ENCODE results near the gene SPAG6.

The SPAG6 gene

DNA sequence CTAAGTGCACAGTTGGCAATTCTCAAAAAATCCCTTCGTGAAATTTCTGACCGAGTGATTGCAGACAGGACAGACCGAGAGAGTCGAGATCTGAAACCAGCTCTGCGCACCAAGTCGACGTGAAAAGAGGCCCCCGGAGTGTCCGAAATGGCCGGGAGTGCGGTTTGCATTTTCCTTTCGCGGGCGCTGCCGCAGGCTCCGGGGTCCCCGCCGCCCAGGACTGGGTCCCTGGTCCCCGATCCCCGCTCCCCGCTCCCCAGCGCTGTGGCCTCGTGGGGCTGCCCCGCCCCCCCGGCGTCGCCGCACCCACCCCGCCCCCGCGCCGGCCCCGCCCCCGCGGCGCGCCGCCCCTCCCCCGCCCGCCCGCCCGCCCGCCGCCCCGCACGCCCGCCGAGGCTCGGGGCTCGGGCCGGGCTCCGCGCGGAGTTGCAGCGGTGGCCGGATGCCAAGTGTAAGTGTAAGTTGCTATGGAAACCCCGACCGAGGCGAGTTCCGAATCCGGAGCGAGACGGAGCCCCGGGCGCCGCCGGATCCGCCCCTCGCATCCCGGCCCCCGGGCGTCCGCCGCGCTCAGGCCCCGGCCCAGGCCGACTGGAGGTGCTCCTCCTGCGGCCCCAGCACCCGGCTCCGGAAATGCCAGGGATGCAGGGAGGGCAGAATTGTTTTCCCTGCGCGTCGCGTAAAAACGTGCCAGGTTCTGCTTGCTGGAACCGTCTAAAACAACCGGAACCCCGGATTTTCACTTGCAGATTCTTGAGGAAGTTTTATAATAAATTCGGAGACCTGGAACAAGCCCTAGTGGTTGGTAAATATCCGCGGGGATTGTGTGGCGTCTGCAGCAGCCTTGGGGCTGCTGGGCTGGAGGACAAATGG is 19.8 kb upstream of the SPAG6 start:
- H3K4me3 ChIP-seq (ENCODE audit: low read depth, low read length), result peak overlapping the region; percentile 58
- no peaks in the 10 kb centered on the region for H3K9me3 ChIP-seq (ENCODE audit: control insufficient read depth, insufficient read depth, low read depth, low read length)
- H3K27ac ChIP-seq (ENCODE audit: extremely low read depth, low read depth, low read length), result peak overlapping the region; percentile 70
- ChIA-PET CTCF (interaction anchor here (0.5 to 1.2 kb wide), 5 partner anchors 24 to 416 kb away, joined by 3 to 4 read pairs (median 3); no protein-coding TSS in a partner anchor), POLR2A (interaction anchor here (0.9 to 1.8 kb wide), 5 partner anchors 10 to 96 kb away, joined by 3 to 9 read pairs (median 6); partner anchors contain the start of gene COMMD3)
- H3K4me1 ChIP-seq (ENCODE audit: control insufficient read depth, insufficient read depth, low read length), result peaks cover 14% of the 10 kb centered on the region
- H3K36me3 ChIP-seq (ENCODE audit: control insufficient read depth in 2 of 2, insufficient read depth in 1 of 2, low read length in 2 of 2), result peaks cover 28 to 36% of the 10 kb centered on the region in 2 experiments; a peak in 2 of 3 replicates
- TF ChIP-seq HOXA7 (CRISPR knock-in tag; IDR thresholded peaks at IDR 0.05; ENCODE audit: borderline replicate concordance), result no peak
- no peak for TF ChIP-seq ZNF169 (tag by site-specific recombination; IDR thresholded peaks at IDR 0.05)
- no peak for TF ChIP-seq PRDM4 (tag by site-specific recombination; IDR thresholded peaks at IDR 0.05)
- TF ChIP-seq ZNF830 (tag by site-specific recombination; IDR thresholded peaks at IDR 0.05; ENCODE audit: low read depth), result no peak
- TF ChIP-seq ZSCAN5A (tag by site-specific recombination; IDR thresholded peaks at IDR 0.05), result no peak
- TF ChIP-seq ZNF24 (tag by site-specific recombination; IDR thresholded peaks at IDR 0.05), result no peak
- no peak for TF ChIP-seq ZNF214 (tag by site-specific recombination; IDR thresholded peaks at IDR 0.05; ENCODE audit: borderline replicate concordance)
- no peak for TF ChIP-seq ZNF530 (tag by site-specific recombination; IDR thresholded peaks at IDR 0.05; ENCODE audit: low read depth)
- no peak for TF ChIP-seq ZNF623 (tag by site-specific recombination; IDR thresholded peaks at IDR 0.05)
- peak; percentile 12; the same call in 1 of the 2 replicates for TF ChIP-seq GLIS2 (tag by site-specific recombination; IDR thresholded peaks at IDR 0.05)
- 0 out of 2 replicates have a peak, but pooled peaks have one; percentile 5 for TF ChIP-seq KLF8 (tag by site-specific recombination; IDR thresholded peaks at IDR 0.05)
- no peak for TF ChIP-seq ZNF776 (tag by site-specific recombination; IDR thresholded peaks at IDR 0.05; ENCODE audit: borderline replicate concordance)
- no peak for TF ChIP-seq ZFHX2 (tag by site-specific recombination; conservative IDR thresholded peaks at IDR 0.05)
- TF ChIP-seq, protein P1, sequence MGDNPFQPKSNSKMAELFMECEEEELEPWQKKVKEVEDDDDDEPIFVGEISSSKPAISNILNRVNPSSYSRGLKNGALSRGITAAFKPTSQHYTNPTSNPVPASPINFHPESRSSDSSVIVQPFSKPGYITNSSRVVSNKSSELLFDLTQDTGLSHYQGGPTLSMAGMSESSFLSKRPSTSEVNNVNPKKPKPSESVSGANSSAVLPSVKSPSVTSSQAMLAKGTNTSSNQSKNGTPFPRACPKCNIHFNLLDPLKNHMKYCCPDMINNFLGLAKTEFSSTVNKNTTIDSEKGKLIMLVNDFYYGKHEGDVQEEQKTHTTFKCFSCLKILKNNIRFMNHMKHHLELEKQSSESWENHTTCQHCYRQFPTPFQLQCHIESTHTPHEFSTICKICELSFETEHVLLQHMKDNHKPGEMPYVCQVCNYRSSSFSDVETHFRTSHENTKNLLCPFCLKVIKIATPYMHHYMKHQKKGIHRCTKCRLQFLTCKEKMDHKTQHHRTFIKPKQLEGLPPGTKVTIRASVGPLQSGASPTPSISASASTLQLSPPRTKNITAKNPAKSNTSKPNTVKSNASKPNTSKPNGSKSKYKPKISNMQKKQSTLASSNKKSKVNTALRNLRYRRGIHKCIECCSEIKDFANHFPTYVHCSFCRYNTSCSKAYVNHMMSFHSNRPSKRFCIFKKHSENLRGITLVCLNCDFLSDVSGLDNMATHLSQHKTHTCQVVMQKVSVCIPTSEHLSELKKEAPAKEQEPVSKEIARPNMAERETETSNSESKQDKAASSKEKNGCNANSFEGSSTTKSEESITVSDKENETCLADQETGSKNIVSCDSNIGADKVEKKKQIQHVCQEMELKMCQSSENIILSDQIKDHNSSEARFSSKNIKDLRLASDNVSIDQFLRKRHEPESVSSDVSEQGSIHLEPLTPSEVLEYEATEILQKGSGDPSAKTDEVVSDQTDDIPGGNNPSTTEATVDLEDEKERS (tag by site-specific recombination; IDR thresholded peaks at IDR 0.05), result no peak
- no peak for TF ChIP-seq ZNF624 (tag by site-specific recombination; IDR thresholded peaks at IDR 0.05)
- no peak for TF ChIP-seq RBAK (tag by site-specific recombination; IDR thresholded peaks at IDR 0.05)
- no peak for TF ChIP-seq ZNF23 (tag by site-specific recombination; IDR thresholded peaks at IDR 0.05; ENCODE audit: borderline replicate concordance)
- TF ChIP-seq, protein P2, sequence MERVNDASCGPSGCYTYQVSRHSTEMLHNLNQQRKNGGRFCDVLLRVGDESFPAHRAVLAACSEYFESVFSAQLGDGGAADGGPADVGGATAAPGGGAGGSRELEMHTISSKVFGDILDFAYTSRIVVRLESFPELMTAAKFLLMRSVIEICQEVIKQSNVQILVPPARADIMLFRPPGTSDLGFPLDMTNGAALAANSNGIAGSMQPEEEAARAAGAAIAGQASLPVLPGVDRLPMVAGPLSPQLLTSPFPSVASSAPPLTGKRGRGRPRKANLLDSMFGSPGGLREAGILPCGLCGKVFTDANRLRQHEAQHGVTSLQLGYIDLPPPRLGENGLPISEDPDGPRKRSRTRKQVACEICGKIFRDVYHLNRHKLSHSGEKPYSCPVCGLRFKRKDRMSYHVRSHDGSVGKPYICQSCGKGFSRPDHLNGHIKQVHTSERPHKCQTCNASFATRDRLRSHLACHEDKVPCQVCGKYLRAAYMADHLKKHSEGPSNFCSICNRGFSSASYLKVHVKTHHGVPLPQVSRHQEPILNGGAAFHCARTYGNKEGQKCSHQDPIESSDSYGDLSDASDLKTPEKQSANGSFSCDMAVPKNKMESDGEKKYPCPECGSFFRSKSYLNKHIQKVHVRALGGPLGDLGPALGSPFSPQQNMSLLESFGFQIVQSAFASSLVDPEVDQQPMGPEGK (tag by site-specific recombination; IDR thresholded peaks at IDR 0.05), result no peak
- TF ChIP-seq ZNF138 (tag by site-specific recombination; IDR thresholded peaks at IDR 0.05; ENCODE audit: borderline replicate concordance), result no peak
- TF ChIP-seq ZNF362 (tag by site-specific recombination; IDR thresholded peaks at IDR 0.05), result no peak
- TF ChIP-seq ZNF621 (tag by site-specific recombination; IDR thresholded peaks at IDR 0.05), result no peak
- no peak for TF ChIP-seq INSM2 (tag by site-specific recombination; IDR thresholded peaks at IDR 0.05)
- TF ChIP-seq ZFP41 (tag by site-specific recombination; IDR thresholded peaks at IDR 0.05; ENCODE audit: borderline replicate concordance), result no peak
- TF ChIP-seq ZNF350 (tag by site-specific recombination; IDR thresholded peaks at IDR 0.05), result no peak
- TF ChIP-seq SP3 (tag by site-specific recombination; IDR thresholded peaks at IDR 0.05), result no peak

All from HEK293 (cell line).